ENCODE data around the gene CBLB.
A peak's percentile ranks its signal among the peaks of the same experiment; 100 is the strongest.

The CBLB gene

DNA sequence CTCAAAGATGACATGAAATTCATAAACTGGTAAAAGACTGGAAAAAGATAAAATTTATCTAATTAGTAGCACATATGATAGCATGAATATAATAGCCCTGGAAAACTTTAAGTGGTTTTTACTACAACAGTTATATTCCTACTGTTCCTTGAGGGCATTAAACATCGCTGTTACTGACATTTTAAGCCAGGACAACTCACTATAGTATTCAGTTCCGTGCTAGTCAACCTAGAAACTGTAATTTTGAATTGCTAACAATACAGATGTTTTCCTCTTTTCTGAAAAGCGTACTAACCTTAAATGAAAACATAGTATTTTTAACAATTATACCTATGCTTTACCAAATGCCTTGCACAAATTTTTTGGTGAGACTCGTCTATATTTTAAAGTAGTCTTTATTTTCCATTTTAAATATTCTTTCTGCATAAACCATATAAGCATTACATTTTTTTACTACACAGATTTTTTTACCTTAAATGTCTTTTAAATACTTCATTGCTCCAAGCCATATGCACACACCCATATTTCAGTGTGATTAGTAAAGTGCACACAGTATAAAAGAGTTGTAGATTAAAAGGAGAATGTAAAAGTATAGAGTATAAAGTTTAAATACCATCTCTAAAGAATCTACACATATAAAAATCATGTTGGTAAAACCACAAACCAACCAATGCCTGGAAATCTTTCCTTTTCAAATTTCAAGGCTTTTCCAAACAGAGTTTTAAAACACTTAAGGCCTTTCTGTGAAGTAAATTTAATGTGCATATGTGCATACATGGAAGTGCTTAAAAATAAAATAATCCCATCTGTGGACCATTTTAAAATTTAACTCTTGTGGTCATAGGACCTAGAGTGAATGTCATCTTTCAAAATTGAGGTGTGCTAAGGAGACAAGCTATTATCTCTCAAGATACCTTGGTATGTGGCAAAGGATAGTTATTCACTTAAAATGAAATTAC is 20.1 kb upstream of the CBLB start:
- DNase-seq (ENCODE audit: insufficient read length, low spot score) (no peak), FAIRE-seq (peak; percentile 6)
- no peak for TF ChIP-seq POLR2A (IDR thresholded peaks at IDR 0.05; ENCODE audit: low read depth, low read length)

DNA sequence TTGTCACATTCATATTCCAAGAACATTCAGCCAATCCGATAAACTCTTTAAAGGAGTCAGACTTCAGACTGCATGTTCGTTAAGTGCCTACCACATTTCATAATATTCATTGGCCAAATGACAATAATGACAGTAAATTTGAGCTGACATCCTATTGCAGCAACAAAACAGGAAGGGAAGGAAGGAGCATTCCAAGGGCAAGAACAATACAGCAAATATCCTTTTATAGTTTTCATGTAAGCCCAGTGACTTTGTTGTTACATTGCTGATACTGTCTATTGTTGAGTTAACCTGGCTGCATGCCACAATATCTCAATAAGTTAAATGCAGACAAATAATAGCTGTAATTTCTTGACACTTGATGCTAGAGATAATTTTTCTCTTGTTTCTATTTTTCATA is 16.4 kb upstream of the CBLB start:
- DNase-seq (ENCODE audit: insufficient read length, low spot score), result no peak
- FAIRE-seq, result no peak
- no peak for TF ChIP-seq POLR2A (IDR thresholded peaks at IDR 0.05; ENCODE audit: low read depth, low read length)

DNA sequence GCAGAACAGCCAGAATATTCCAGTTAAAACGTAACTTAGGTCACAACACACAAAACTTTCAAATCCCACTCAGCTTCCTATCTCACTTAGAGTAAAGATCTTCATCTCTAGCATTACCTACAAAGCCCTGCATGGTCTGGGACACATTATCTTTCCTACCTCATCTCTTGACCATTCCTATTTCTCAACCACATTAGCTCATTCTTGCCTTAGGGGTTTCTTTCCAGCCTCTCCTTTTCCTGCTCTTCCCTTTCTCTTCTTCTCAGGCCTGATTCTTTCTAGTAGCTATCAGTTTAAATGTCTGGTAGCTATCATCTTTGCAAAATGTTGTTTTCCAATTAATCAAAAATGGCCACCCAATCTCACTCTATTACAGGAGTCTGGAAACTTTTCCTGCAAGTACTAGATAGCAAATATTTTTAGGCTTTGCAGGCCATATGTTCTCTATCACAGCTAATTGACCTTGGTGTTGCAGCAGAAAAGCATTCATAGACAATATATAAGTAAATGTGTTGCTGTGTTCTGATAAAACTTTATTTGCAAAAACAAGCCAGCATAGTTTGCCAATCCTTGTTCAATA is 15.1 kb upstream of the CBLB start:
- FAIRE-seq (no peak), DNase-seq (ENCODE audit: insufficient read length, low spot score) (no peak)
- TF ChIP-seq POLR2A (IDR thresholded peaks at IDR 0.05; ENCODE audit: low read depth, low read length), result no peak

DNA sequence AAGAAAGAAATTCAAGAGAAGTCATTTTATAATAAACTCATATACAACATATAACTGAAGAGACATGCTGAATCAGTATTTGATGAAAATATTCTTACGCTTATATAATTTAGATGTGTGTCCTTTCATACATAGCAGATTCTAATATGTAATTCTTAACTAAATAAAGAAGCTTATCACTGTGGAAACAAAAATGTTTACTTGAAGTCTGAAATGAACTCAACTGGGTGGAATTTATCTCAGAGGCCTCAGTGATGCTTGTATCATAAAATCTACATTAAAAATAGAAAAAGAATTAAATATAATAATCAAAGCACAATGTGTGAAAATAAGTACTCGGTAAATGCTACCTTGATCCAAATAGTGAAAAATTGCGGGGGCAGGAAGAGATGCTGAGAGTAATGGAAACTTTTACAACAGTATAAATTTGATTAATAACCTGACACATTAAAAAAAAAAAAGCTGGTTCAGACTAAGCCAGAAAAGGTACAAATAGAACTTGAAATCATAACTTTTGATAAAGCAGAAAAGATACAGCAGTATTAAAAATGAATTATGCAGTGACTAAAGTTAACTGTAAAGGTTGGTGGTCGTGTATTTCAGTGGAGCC is 12.0 kb upstream of the CBLB start:
- no peak for TF ChIP-seq POLR2A (IDR thresholded peaks at IDR 0.05; ENCODE audit: low read depth, low read length)
- FAIRE-seq, result no peak

DNA sequence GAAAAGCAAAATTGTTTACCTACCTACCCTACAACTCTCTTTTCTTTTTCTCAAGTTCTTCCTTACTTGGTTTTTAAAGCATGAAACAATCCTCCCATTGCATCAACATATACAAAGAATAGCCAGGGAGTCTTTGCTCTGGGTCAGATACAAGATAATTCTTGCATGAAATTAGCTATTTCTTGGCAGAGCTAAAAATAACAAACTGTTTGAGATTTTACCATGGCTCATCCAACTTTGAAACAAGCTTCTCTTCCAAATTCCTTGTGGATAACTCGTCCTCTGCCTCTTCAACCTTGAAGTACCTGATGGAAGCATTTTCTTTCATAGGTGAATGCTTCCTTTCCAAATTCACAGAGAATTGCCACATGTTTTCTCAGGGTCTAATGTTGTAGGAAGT is 9.2 kb upstream of the CBLB start:
- FAIRE-seq (no peak), DNase-seq (ENCODE audit: insufficient read length, low spot score) (no peak)
- no peak for TF ChIP-seq POLR2A (IDR thresholded peaks at IDR 0.05; ENCODE audit: low read depth, low read length)

More for the DNA sequence above, 12.0 kb upstream of the CBLB start:
- no peak for DNase-seq (ENCODE audit: insufficient read length, low spot score)

DNA sequence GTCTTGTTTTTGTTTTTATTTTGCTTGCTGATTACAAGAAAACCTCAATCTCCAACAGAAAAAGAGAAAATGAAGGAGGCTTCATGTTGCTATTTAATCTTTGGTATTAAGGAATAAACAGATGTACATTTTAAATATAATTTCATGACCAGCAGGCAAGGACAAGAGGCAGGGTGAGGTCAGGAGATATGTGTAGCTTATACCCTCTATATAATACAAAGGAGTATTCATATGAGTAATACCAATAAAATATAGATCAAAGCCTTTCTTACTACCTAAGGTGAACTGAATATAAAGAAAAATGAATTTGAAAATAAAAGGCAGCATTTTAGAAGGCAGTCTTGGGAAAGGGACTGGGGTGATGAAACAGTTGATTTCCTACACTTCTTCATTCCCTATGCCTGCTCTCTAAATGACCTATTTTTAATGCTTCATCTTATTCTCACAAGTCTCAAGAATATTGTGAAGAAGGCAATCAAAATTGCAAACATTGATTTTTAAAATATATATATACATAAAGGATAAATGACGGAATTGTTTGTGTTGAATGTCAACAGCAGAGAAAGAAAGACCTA is 8.6 kb upstream of the CBLB start:
- DNase-seq (ENCODE audit: insufficient read length, low spot score) (no peak), FAIRE-seq (no peak)
- no peak for TF ChIP-seq POLR2A (IDR thresholded peaks at IDR 0.05; ENCODE audit: low read depth, low read length)

DNA sequence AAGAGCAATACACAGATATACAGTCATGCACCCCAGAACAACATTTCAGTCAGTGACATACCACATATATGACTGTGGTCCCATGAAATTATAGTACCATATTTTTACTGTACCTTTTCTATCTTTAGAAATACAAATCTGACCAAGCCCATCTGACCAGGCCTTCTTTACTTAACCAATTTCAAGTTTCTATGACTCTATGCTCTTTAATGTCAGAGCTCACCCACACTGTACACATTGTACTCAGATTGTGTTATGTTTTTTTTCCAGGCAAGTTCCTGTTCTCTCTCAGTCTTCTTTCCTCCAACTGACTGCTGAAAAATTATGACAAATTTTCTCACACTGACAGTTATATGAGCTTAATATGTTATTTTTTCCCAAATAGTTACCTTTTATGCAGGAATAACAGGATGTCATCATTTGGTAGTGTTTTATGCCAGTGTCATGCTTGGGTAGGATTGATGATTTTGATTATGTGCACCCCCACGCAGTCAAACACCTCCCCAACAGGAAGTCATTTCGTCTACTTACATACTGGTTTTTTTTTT is 8.0 kb upstream of the CBLB start:
- no peak for FAIRE-seq
- no peak for DNase-seq (ENCODE audit: insufficient read length, low spot score)
- TF ChIP-seq POLR2A (IDR thresholded peaks at IDR 0.05; ENCODE audit: low read depth, low read length), result no peak

DNA sequence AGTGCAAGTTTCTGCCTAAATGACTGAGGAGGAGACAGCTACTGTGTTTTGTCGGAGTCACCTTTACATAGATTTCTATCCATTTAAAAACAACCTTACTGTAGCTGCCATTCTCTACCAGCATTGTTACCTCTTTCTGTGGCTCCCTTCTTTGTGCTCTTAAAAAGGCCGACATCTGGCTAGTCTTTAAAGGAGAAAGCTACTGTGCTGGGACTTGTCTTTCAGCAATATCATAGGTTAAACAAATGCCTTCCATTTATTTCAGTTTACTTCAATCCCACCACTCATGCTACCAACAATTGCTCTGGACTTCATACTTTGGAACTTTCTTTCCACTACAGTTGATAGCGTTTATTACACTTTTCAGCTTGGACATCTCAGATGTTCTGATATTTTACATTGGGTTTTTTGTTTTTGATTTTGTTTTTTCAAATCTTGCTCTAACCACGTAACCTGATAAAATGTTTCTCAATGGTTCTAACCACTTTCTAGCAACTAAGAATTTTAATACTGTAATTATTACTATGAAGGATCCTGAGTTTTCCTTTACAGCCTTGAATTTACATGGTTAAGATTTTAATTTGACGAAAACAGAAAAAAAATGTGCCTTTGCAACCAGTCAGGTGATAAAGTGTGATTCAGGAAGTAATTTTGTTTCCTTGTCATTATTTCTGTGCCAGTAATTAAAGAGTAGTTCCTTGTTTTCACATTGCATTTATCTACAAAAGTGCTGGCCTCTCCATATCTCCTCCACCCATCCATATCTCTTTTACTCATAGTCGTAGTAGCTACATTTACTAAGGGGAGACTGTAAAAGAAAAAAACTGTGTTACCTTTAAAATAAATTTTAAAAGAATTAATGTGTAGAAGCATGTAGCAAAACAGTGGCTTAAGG is 1.3 kb upstream of the CBLB start:
- DNase-seq (ENCODE audit: insufficient read length, low spot score), result no peak
- no peak for FAIRE-seq
- no peak for TF ChIP-seq POLR2A (IDR thresholded peaks at IDR 0.05; ENCODE audit: low read depth, low read length)

DNA sequence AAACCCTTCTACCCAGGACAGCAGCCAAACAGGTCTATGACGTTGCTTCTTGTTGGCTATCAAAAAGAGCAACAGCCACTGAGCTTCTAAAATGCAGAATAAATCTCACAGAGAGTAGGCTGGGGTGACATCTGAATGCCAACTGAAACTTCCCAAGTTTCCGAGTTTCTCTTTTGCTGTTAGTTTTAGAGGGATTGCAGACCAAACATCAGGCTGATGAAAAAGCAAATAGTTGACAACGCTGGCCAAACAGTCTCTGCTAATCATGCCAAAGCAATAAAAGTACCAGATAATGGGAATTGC is 670 bp upstream of the CBLB start:
- TF ChIP-seq POLR2A (IDR thresholded peaks at IDR 0.05; ENCODE audit: low read depth, low read length), result no peak
- no peak for DNase-seq (ENCODE audit: insufficient read length, low spot score)
- FAIRE-seq, result no peak

DNA sequence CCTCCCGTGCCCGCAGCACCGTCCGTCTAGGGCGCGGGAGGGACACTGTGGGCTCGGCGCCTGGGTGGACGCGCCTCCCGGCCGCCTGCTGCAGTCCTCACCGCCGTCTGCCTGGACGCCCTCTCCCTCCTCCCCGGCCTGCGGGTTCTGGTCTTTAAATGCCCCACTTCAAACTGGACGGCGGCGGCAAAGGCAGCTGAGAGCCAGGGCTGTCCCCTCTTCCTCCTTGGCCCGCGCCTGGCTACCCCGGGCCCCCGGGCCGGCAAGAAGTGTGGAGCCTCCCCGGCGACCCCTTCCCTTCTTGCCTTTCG is 426 bp downstream of the CBLB start:
- FAIRE-seq, result no peak
- peak; percentile 41 for DNase-seq (ENCODE audit: insufficient read length, low spot score)
- TF ChIP-seq POLR2A (IDR thresholded peaks at IDR 0.05; ENCODE audit: low read depth, low read length), result no peak

DNA sequence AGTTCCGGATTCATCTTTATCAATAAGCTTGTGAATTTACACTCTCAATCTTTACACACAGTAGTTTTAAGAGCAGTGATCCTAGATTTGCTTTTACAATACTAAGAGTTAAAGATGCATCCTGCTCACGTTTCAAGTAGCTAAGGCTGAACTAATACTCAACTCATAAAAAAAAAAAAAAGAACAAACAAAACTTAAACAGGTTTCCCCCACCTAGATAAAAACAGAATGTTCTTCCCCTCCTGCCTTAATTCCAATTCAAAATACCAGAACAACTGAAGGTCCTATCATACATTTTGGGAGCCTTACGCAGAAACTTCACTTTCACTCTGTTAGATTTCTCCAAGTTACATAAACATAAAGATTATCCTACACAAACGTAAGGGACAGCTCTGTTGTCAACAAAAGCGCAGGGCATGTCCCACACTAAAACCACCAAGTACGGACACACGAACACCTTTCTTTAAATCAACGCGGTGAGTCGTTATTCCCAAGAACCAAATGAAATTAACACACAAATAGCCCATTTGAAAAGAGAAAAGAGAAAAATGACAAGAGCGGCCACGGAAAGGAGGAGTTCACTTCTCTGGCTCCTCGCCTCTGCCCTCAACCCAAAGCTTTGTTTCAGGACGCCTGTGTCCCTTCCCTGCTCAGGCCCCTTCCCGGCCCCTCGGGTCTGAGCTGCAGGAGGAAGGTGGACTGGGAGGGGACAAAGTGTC is 941 bp downstream of the CBLB start:
- FAIRE-seq, result peak; percentile 67
- DNase-seq (ENCODE audit: insufficient read length, low spot score), result no peak
- no peak for TF ChIP-seq POLR2A (IDR thresholded peaks at IDR 0.05; ENCODE audit: low read depth, low read length)

DNA sequence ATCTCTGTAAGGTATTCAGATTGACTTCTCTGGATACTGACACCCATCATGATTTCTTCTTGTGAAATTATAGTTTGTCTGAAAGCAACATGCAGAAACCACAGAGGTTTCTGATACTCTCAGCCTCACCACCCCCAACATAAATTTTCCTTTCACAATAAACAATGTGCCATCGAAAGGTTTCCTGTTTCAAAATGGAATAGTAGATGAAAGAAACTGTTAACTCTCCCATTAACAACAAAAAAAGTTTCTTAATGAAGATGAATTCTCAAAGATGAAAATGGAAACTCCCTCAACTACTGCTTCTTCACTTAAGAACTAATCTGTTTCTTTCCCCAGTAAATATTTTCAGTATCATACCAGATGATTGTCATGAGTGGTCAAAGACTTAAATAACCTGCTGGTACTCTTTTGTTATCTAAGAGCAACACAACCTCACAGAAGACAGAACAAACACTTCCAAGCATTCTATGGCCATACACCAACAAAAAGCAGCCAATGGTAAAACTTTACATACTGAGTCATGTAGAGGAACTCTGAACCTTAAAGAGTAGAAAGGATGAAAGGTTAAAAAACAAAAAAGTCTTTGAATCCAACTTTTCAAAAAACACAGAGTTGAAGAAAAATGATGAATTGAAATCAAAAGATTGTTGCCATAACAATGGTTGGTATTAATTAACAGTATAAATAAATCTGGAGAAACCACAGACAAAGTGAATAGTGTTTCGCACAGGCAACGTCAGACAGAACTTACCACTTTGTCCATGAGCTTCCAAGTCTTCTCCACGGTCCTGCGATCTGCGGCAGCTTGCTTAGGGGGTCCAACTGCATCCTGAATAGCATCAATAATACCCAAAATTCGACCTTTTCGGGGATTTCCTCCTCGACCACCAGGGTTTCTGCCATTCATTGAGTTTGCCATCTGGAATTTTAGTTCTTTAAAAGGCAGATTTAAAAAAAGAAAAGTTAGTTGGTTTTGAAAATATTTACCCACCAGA is 1.9 kb downstream of the CBLB start:
- peak; percentile 66 for FAIRE-seq
- DNase-seq (ENCODE audit: insufficient read length, low spot score), result no peak

More for the DNA sequence above, 1.9 kb downstream of the CBLB start:
- TF ChIP-seq POLR2A (IDR thresholded peaks at IDR 0.05; ENCODE audit: low read depth, low read length), result no peak

All from H54 (cell line).